Fibroblast of skin of right biceps (primary cell): ENCODE data around the gene OTOG.

Experiments
- DNase-seq: peaks from one replicate; pipeline ENCODE4 v3.0.0-alpha.2; 2013

The OTOG gene

DNA sequence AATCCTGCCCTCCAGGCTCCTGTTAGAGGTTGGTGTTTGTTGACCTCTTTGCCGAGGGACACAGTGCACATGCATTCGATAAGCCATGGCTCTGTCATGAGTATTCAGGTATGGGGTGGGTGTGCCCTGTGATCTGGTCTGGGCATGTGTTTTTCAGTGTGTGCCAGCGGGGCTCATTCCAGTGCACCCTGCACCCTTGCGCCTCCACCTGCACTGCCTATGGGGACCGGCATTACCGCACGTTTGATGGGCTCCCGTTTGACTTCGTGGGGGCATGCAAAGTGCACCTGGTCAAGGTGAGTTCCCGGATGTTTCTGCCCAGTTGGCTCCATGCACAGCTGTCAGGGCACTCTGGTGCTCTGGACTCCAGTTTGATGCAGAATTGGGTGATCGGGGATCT lies 44.2 kb downstream of the OTOG start:
- DNase-seq: no peak

DNA sequence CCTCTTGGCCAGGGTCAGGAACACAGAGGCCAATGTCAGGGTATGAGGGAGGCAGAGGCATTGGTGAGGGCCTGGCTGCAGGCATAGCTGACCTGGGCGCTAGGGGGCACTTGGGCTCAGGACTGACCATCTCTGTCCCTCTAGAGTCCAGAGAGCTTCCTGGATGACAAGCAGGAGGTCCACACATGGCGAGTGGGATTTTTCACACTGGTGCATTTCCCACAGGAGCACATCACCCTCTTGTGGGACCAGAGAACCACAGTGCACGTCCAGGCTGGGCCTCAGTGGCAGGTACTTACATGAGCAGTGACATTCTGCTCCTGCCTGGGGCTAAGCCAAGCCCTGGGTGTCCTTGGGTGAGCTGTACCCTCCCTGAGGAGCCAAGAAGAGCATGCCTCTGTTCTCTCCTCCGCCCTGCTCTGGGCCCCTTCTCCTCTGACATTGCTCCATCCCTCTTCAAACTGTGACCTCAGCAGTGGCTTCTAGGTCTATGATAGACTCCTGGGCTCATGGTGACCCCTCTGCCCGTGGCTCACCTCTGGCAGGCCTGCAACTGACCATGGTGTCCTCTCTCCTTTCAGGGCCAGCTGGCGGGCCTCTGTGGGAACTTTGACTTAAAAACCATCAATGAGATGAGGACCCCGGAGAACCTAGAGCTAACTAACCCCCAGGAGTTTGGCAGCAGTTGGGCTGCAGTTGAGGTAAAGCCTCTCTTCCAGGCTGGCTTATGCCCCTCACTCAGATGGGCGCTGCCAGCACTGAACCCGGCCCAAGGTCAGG lies 46.6 kb downstream of the OTOG start:
- no peak for DNase-seq

DNA sequence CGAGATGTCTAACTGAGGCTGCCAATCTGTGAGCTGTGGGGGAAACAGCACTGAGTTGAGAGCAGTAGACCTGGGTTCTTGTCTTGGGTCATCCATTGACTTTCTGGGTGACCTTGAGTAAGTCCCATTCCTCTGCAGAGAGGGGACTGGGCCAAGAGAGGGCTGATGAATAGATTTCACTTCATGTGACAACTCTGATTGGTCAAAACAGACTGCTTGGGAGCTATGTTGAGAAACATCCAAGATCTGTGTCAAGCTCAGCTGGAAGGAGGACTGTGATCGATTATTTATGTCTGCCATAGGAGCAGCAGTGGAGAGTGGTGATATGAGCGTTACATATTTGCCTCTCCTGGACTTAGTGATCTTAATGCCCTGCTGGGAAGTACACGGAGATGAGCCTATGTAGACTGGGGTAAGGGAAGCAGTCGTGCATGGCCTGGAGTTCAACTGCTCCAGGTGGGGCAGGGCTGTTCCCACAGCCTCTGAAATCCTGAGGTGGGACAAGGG lies 47.7 kb downstream of the OTOG start:
- no peak for DNase-seq

DNA sequence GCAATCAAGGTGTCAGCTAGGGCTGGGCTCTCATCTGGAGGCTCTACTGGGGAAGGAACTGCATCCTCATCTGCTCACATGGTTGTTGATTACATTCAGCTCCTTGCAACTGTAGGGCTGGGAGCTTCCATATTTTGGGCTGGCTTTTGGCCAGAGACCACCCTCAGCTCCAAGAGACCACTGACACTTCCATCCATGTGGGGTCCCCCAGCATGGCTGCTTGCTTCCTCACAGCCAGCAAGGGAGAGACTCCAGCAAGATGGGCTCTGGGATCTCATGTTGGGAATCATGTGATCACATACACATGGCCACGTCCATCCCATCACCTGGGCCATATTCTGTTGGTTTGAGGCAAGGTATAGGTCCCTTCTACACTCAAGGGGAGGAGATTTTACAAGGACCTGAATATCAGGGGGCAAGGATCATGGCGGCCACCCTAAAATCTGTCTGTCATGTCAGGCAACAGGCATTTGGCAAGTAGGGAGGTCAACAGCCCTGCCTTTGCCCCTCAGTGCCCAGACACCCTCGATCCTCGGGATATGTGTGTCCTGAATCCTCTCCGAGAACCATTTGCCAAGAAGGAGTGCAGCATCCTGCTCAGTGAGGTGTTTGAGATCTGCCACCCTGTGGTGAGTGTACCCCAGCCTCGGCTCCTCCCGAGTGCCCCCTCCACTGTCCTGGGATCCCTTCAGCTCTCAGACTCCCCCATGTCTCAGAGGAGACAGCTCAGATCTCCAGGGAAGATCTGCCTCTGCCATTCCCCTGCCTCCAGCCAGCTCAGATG lies 48.7 kb downstream of the OTOG start:
- DNase-seq: no peak

DNA sequence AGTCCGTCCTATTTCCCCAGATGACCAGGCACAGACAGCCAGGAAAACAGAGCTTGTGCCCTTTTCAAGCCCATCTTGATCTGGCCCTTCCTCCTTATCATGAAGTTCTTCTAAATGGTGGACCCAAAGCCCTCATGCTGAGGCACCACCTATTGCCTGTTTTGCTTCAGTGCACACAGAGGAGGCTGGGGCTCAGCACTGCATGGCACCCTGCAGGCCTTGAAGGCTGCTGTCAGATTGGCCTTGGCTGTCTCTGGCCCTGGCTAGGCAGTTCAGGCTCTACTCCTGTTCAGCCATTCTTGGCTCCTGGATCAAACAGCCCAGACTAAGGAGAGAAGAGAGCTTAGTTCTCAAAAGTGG lies 49.2 kb downstream of the OTOG start:
- DNase-seq: no peak

DNA sequence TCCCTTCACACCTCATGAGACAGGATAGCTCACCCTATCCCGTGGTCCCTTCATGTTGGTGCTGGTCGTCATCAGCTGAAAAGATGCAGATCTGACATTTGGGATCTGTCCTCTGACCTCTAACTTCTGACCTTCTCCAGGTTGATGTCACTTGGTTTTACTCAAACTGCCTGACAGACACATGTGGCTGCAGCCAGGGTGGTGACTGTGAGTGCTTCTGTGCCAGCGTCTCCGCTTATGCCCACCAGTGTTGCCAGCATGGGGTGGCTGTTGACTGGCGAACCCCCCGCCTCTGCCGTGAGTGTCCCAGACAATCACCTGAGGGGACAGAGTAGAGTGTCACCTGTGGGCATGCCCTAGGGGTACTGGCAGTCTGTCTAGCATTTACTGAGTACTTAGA lies 49.7 kb downstream of the OTOG start:
- DNase-seq: no peak

DNA sequence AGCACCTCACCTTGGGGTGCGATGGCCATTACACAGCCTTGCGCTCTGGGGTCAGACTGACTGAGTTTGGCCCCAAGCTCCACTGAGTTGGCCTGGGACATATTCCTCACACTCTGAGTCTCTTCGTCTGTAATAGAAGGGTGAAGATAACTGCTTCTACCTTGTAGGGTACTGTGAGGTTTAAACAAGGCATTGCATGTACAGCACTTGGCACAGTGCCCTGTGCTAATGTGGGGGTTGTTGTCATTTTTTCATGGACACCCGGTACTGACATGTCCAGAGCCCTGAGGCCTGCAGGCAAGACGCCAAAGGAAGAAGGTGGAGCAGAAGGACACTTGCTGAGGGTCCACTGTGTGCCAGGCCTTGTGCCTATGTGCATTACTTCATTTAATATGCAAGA lies 50.7 kb downstream of the OTOG start:
- no peak for DNase-seq

DNA sequence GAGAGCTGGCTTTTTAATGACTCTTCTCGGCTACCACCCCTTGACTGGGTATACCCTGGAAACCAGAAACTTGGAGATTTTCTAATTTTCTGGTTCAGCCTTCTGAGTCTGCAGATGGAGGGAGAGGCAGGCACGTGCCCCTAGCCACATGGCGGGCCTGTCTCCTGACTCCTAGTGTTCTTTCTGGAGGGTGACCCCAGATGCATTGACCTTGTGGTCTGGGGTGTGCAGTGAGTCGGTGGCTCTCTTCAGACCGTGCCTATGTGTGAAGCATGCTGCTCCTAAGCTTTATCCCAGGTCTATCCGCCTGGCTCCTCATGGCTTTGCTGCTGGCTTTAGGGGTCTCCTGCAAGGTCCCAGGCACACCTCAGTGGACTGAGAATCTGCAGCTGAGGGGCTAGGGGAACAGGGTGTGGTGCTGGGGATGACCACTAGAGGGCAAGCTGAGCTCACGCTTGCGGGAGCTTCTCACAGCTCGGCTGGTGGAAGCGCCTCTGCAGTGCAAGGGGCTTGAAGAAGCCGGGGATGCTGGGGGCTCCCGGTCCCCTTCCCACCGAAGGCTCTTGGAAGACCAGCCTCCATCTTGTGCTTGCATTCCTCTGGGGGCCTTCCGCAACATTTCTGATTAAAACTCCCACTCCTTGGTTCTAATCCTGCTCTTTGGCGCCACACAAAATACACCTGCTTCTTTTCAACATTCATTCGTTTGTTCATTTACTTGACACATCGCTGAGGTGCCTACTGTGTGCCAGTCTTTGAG lies 51.8 kb downstream of the OTOG start:
- DNase-seq: peak; percentile 40

DNA sequence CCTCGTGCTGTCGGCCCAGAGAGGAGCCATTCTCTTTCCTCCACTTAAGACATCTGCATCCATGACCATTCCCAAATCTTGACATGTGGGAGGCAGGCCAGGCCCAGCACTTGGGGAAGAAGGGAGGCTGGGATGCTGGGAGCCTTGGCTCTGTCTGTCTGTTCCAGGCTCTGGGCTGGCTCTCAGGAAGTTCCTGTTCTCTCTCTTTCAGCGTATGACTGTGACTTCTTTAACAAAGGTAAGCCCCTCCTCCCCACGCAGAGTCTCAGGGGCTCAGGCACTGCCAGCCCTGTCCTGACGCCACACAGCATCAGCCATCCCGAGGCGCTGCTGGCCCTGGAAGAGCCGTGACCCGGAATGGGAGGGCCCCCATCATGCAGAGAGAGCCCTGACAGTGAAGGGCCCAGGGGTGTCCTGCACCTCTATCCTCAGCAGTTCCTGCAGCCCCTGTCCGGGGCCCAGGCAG lies 52.4 kb downstream of the OTOG start:
- DNase-seq: no peak

DNA sequence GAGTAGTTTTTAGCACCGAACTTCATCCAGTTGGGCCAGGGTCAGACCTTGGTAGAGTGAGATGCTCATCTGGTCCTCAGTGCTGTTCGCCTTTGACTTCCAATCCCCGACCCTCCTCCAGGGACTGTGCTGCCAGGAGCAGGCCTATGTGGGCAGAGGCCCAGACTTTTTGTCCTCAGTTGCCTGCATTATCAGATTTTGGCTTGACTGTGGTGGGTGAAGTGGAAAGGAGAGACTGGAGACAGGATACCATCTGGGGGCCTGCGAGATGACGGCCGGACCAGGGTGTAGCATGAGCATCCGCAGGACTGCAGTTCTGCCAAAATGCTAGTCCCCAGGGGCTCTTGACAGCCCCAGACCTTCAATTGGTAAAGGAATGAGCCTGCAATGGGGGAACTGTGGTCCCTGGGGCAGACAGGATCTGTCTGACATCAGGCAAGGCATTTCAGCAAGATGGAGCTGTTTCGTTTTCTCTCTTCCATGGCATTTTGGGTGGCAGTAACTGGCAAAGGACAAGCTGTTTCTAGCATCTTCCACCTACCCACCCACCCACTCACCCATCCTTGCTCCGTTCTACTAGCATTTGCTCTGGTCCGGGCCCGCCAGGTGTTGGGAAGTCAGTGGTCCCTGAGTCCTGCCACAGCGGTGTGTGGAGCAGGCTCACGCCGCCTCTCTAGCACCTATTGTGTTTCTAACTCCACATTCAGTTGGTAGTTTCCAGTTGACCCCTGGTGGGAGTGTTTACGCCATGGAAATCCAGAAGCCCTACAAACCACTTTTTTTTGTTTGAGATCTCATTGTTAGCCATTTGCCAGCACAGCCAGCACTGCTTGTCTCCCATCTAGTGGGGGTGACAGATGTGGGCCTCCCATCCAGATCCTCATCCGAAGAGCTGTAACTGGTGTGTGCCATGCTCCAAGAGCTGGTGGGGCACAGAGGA lies 53.5 kb downstream of the OTOG start:
- no peak for DNase-seq

DNA sequence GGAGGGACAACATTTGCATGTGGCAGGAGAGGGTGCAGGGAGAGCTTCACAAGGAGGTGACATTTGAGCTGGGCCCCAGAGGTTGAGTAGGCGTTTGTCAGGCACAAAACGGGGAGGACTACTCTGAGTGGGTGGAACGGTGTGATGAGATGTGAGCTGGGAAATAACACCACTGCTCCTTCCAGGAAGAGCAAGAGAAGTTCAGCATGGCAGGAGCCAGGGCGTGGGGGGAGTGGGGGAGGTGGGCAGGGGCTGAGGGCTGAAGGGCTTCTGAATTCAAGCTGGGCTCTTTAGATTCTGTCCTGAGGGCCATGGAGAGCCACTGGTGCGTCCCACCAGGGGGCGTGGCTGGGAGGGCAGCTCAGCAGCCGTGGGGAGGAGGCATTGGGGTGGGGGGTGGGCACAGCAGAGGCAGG lies 54.2 kb downstream of the OTOG start:
- no peak for DNase-seq

DNA sequence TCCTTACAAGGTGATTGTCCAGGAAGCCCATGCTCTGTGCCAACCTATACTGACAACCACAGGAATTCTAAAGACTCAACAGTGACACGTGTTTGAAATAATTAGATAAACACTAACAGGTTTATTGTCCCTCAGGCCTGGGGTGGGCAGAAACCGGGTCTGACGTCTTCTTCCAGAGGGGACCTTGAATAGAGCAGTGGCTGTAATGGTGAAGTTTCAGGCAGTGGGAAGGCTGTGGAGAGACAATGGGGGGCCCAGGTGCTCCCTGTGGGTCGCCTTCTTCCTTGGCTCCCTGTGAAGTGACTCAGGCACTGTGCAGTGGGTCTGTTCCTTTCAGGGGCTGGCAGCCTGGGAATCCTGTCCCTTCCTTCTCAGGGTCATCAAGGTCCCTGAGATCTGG lies 54.6 kb downstream of the OTOG start:
- DNase-seq: no peak

DNA sequence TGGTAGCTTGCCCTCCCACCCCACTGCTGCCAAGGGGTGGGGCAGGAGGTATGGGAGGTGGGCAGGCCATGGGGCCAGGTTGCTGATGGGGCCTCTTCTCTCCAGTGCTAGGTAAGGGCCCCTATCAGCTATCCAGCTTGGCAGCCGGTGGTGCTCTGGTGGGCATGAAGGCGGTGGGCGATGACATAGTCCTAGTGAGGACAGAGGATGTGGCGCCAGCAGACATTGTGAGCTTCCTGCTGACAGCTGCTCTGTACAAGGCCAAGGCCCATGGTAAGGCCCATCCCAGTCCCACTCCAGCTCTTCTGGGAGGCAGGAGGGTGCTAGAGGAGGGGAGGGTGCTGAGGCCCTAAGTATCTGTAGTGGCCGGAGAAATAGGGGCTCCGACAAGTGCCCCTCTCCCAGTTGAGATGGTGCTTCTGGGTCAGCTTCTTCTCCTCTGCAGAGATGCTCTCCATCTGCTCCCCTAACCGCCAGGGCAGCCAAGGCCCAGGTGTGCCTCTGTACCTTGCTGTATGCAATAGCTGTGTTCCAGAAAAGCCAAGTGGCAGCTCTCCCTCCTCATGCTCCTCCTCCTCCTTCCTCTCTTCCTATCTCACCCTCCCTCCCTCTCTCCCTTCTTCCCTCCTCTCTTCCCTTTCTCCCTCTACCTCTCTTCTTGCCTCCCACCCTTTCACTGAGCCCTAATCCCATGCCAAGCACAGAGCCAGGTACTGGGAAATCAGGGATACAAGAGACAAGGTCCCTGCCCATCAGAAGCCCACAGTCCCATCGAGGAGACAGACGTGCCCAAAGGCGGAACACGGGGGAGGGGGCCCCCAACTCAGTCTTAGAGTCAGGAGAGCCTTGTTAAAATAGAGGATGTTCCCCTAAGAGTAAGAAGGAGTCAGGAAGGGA lies 55.3 kb downstream of the OTOG start:
- no peak for DNase-seq

DNA sequence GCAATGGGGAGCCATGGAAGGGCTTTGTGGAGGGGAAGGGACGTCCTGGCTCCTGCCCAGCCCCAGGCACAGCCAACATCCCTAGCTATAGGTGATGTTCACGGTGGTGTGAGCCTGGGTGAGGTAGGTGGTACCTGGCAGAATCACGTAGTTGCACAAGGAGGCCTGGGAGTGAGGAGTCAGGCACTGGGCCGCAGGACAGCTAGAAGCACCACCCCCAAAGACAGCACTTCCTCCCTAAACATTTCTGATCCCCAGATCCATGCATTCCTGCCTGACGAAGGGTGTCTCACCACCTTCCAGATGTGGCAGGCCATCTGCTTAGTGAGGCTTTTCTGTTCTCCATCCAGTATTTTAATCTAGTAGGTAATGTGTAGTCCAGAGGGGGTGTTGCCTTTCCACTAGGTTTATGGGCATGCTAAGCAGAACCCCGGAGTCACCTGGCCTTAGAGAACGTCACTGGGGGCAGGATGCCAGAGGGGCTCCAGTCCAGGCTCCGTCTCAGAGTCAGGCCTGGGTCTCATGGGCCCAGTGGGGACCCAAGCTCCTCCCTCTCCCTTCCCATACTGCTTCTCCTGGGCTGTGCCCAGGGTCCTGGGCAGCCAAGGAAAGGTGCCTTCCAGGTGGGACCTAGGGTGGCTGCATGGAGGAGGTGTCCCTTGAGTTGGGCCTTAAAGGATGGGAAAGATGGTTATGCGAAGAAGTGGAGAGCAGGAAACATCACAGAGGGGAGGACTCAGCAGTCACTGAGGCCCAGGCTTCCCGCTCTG lies 56.2 kb downstream of the OTOG start:
- DNase-seq: no peak

DNA sequence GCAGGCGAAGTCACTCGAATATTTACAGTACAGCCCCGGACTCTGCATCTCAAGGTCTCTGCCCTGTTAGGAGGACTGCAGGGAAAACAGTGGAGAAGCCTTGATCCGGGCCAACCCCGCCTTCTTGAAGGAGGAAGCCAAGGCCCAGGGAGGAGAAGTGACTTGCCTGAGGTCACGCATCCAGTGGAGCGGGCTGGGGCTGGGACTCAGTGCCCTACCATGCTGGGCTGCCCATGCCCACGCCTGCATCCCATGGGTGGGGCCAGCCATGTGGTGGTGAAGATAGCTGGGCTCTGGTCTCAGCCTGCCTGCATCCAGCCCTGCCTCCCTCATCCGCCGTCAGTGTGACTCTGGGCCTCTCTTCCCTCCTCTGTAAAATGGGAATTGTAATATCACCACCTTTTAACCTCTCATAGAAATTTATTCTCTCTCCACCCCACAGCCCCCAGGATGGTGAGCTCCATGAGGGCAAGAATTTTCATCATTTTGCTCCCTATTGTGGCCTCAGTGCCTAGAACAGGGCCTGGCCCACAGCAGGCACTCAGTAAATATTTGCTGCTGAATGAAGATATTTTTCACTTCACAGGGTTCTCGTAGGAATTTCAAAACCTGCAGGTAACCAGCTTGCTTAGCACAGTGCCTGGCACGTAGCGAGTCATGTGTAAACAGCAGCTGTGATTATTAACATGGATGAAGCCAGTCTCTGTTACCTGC lies 57.3 kb downstream of the OTOG start:
- DNase-seq: no peak

DNA sequence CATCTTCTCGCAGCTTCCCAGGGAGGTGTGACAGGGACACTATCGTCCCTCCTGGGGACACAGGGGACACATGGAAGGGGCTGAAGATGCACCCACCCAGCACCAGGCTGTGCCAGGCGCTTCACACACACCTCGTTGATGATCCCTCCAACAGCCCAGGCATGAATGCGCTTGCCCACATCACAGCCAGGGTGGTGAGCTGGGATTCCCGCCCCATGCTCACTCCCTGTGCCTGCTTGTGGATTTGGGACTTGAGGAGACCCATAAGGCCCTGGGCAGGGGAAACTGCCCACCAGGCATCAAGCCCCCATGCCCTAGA lies 57.8 kb downstream of the OTOG start:
- DNase-seq: no peak

DNA sequence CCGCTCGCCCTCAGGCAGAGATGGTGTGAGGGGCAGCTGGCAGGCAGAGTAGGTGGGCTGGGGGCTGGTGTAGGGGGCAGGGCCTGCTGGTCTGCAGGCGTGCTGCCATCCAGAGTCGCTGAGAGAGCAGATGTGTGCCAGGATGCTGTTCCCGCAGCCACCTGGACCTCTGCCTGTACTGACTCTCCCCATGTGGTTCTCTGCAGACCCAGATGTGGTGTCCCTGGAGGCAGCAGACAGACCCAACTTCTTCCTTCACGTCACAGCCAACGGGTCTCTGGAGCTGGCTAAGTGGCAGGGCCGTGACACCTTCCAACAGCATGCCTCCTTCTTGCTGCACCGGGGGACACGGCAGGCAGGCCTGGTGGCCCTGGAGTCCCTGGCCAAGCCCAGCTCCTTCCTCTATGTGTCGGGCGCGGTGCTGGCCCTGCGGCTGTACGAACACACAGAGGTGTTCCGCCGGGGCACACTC lies 58.6 kb downstream of the OTOG start:
- no peak for DNase-seq

DNA sequence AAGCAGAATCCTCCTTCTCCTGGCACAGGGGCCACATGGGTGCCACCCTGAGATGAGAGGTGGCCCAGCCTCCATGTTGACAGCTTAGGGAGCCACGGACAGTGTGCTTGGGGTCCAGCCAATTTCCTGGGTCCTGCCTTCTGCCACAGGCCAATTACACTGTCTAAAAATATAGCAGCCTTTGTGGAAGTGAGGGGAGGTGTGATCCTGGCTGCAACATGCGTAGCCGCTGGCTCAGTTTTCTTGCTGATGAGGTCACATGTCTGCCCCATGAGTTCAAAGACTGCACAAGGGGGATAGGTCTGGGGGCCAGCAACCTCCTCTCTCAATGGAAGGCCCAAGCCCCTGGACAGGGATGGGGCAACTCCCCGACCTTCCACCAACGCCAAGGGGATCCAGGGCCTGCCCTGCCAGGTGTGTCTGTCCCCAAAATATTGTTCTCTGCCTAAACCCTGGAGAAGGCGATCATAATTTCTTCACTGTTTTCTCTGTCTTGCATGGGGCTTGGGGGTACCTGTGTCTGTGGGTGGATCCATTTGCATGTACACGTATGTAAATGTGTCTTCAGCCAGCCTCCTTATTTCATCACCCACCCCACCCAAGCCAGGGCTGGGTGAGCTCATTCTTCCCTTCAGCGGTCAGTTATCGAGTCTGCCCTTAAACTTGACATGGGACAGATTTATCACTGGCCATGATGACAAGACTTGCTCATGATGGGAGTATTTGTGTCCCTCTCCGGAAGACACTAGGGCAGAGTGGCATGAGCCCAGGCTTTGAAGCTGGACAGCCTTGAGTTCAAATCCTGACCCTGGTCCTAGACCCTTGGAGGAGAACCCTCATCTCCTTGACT lies 59.4 kb downstream of the OTOG start:
- DNase-seq: no peak

DNA sequence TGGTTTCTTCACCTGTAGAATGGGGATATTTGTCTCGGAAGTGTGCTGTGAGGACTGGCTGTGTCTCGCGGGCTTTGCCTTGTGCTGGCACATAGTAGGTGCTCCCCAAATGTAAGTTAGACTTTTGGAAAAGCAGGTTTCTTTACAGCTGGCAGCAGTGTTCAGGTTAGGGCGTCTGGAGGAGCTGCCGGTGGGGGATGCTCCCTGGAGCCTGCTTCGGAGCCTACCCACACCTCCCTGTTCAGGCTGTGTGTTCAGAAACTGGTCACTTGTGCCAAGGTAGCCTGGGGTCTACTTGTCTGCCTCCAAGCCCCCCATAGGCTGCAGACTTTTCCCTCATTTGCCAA lies 60.0 kb downstream of the OTOG start:
- no peak for DNase-seq
